SK-MEL-5 (cell line): ENCODE results near the gene VIPAS39. TPM values are rescaled to one million over a fixed set of nuclear protein-coding genes. Genes with fewer than 3 reads are reported as not detected.

Source experiments
- small RNA-seq, 2 experiments: library from RNA; depleted of rRNA; stranded (forward); fragments of <200 nt; gene quantifications; one replicate each; pipeline ENCODE3, GENCODE V24; 2014
- total RNA-seq: library from RNA; depleted of rRNA; stranded (reverse); fragments of >200 nt; shearing (Covaris generic); gene quantifications from 2 replicates; pipeline ENCODE4 v1.2.3, GENCODE V29; 2014; rRNA removed

Gene VIPAS39
- total RNA-seq, 1 experiment from 2014 or later, result 26.4 TPM

Small RNA genes within 50 kb of the gene (small RNA-seq; reads per million reads assigned to genes)
- 0 reads per million in 2 experiments for gene RF00404

Other genes starting within 250 kb of the VIPAS39 start
- not detected in 2 replicates for gene NGB, start 186.4 kb downstream of the VIPAS39 start, total RNA-seq
- 22.2 and 23.8 TPM in 2 replicates for gene POMT2, start 136.7 kb downstream of the VIPAS39 start, total RNA-seq
- gene GSTZ1, start 136.6 kb downstream of the VIPAS39 start, total RNA-seq, result 51.3 and 67.4 TPM in 2 replicates
- 22.2 and 22.6 TPM in 2 replicates for gene TMED8, start 80.5 kb downstream of the VIPAS39 start, total RNA-seq
- gene SAMD15, start 80.2 kb downstream of the VIPAS39 start, total RNA-seq, result 1.4 and 2.0 TPM in 2 replicates
- 0.21 and 0.24 TPM in 2 replicates for gene NOXRED1, start 34.1 kb downstream of the VIPAS39 start, total RNA-seq
- 192 and 196 TPM in 2 replicates for gene AHSA1, start 492 bp upstream of the VIPAS39 start, total RNA-seq
- 0.19 and 0.79 TPM in 2 replicates for gene ISM2, start 41.2 kb upstream of the VIPAS39 start, total RNA-seq
- gene SPTLC2, start 159.0 kb upstream of the VIPAS39 start, total RNA-seq, result 16.1 and 16.6 TPM in 2 replicates